Neural cell (in vitro differentiated cells): ENCODE data around the gene C11orf16. TPM values are rescaled to one million over a fixed set of nuclear protein-coding genes. Genes with fewer than 3 reads are reported as not detected.

Source experiments
- H2AFZ ChIP-seq: fragments of 200-600, 300-800 bp; sonication (generic), shearing (Covaris generic); 2 replicates; pipeline ENCODE4 v1.6.0; 2014; ENCODE audit warnings: low read depth, mild to moderate bottlenecking, antibody characterized with exemption, low read length, moderate library complexity
- H3F3A ChIP-seq: fragments of 200-600 bp; shearing (Covaris generic); 2 replicates; pipeline ENCODE4 v1.6.1; 2016; ENCODE audit warnings: mild to moderate bottlenecking, moderate library complexity, mixed read lengths, antibody characterized with exemption, low read length; ENCODE audit not compliant: insufficient read depth, poor library complexity, severe bottlenecking
- H3K27ac ChIP-seq: fragments of 200-600, 300-800 bp; sonication (generic), shearing (Covaris generic); 2 replicates; pipeline ENCODE4 v1.5.1; 2014; ENCODE audit warnings: mild to moderate bottlenecking, low read length, moderate library complexity
- H3K27me3 ChIP-seq: fragments of 300-800, 200-600 bp; sonication (generic), shearing (Covaris generic); 2 replicates; pipeline ENCODE4 v1.6.0; 2014; ENCODE audit warnings: mild to moderate bottlenecking, low read depth, low read length, moderate library complexity; ENCODE audit not compliant: insufficient read depth
- H3K36me3 ChIP-seq: fragments of 300-800, 200-600 bp; sonication (generic), shearing (Covaris generic); 2 replicates; pipeline ENCODE4 v1.5.1; 2014; ENCODE audit warnings: mild to moderate bottlenecking, antibody characterized with exemption, low read length, moderate library complexity; ENCODE audit not compliant: insufficient read depth
- H3K4me2 ChIP-seq: fragments of 300-800, 200-600 bp; sonication (generic), shearing (Covaris generic); 2 replicates; pipeline ENCODE4 v1.6.0; 2014; ENCODE audit warnings: mild to moderate bottlenecking, low read length
- H3K4me3 ChIP-seq: fragments of 300-800, 200-600 bp; sonication (generic), shearing (Covaris generic); 2 replicates; pipeline ENCODE4 v1.5.1; 2014; ENCODE audit warnings: mild to moderate bottlenecking, low read length, moderate library complexity
- H3K79me2 ChIP-seq: fragments of 200-600 bp; shearing (Covaris generic); replicated peaks from 2 replicates; pipeline ENCODE4 v1.6.0; 2014; ENCODE audit warnings: mild to moderate bottlenecking, low read length, moderate library complexity; ENCODE audit not compliant: insufficient read depth
- H3K9ac ChIP-seq: fragments of 300-800, 200-600 bp; sonication (generic), shearing (Covaris generic); 2 replicates; pipeline ENCODE4 v1.6.1; 2016; ENCODE audit warnings: mild to moderate bottlenecking, low read length, mixed read lengths
- H3K9me2 ChIP-seq: fragments of 200-600 bp; shearing (Covaris generic); 2 replicates; pipeline ENCODE4 v1.6.1; 2016; ENCODE audit warnings: mild to moderate bottlenecking, low read length, mixed read lengths; ENCODE audit not compliant: insufficient read depth
- H3K9me3 ChIP-seq: fragments of 200-600, 300-800 bp; sonication (generic), shearing (Covaris generic); 2 replicates; pipeline ENCODE4 v1.6.1; 2016; ENCODE audit warnings: mild to moderate bottlenecking, mixed run types, low read length, moderate library complexity, mixed read lengths
- H4K20me1 ChIP-seq: fragments of 200-600 bp; shearing (Covaris generic); 2 replicates; pipeline ENCODE4 v1.6.1; 2016; ENCODE audit warnings: mild to moderate bottlenecking, mixed run types; ENCODE audit not compliant: insufficient read depth
- CTCF ChIP-seq: fragments of 450-650 bp; IDR thresholded peaks from 2 replicates; pipeline ENCODE4 v1.5.1; 2014; ENCODE audit warnings: antibody characterized with exemption, mild to moderate bottlenecking, moderate library complexity; ENCODE audit not compliant: poor library complexity, severe bottlenecking
- EP300 ChIP-seq: fragments of 450-650 bp; conservative IDR thresholded peaks from 2 replicates; pipeline ENCODE4 v1.6.1; 2014; ENCODE audit warnings: antibody characterized with exemption, mild to moderate bottlenecking, moderate library complexity; ENCODE audit not compliant: poor library complexity, severe bottlenecking
- EZH2 ChIP-seq: fragments of 200-600, 300-800 bp; shearing (Covaris generic), sonication (generic); IDR thresholded peaks from 2 replicates; pipeline ENCODE4 v1.6.1; 2014; ENCODE audit warnings: antibody characterized with exemption, low read length, borderline replicate concordance, mild to moderate bottlenecking; ENCODE audit not compliant: insufficient read depth, poor library complexity, severe bottlenecking
- MXI1 ChIP-seq: fragments of 450-650 bp; conservative IDR thresholded peaks from 2 replicates; pipeline ENCODE4 v1.6.1; 2014; ENCODE audit warnings: antibody characterized with exemption, mild to moderate bottlenecking; ENCODE audit not compliant: poor library complexity, severe bottlenecking
- POLR2AphosphoS5 ChIP-seq: IDR thresholded peaks from 2 replicates; pipeline ENCODE4 v1.6.1; 2012
- RAD21 ChIP-seq: fragments of 450-650 bp; conservative IDR thresholded peaks from 2 replicates; pipeline ENCODE4 v1.6.1; 2014; ENCODE audit warnings: antibody characterized with exemption, mild to moderate bottlenecking, moderate library complexity
- SMC3 ChIP-seq: fragments of 450-650 bp; conservative IDR thresholded peaks from 2 replicates; pipeline ENCODE4 v1.6.1; 2014; ENCODE audit warnings: antibody characterized with exemption, mild to moderate bottlenecking, moderate library complexity; ENCODE audit not compliant: poor library complexity
- TAF1 ChIP-seq: IDR thresholded peaks from 2 replicates; pipeline ENCODE4 v1.6.1; 2012; ENCODE audit warnings: low read depth
- polyA plus RNA-seq: library from polyadenylated mRNA; depleted of rRNA; stranded (reverse); fragments of >200 nt; gene quantifications from 2 replicates; pipeline ENCODE4 v1.2.3, GENCODE V29; 2014
- TF ChIP-seq, protein P1 (sequence below): IDR thresholded peaks from 2 replicates; pipeline ENCODE4 v1.6.1; 2012; ENCODE audit warnings: borderline replicate concordance

Gene C11orf16
- polyA plus RNA-seq, 1 donor from 2014 or later = not detected

- H3K36me3 ChIP-seq = no peaks in the 10 kb centered on the region
- no peak overlapping the region for H3K9ac ChIP-seq
Observed at GRCh38 chr11:8934742-8935488, 2.2 kb upstream of the C11orf16 start.

DNA sequence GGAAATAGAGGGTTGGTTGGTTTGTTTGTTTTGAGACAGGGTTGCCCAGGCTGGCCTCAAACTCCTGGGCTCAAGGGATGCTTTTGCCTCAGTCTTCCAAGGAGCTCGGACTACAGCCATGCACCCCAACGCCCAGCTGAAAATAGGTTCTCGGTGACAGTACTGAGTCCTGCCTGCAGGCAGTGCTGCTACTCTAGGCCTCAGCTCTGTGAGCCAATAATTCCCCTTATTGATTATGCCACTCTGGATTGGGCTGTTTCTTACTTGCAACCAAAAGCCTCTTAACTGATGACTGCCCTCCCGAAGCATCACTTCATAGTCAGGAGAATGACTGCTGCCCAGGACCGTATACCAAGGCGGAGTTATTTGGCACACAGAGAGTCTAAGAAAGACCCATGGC is 1.2 kb upstream of the C11orf16 start:
- H3K79me2 ChIP-seq = no peaks in the 10 kb centered on the region
- H2AFZ ChIP-seq = no peak overlapping the region
- H4K20me1 ChIP-seq = no peaks in the 10 kb centered on the region
- no peak overlapping the region for H3K4me2 ChIP-seq
- H3K27ac ChIP-seq = no peak overlapping the region
- no peaks in the 10 kb centered on the region for H3K9me2 ChIP-seq
- H3K36me3 ChIP-seq = no peaks in the 10 kb centered on the region
- no peak overlapping the region for H3K4me3 ChIP-seq
- no peaks in the 10 kb centered on the region for H3F3A ChIP-seq
- no peaks in the 10 kb centered on the region for H3K27me3 ChIP-seq
- no peak overlapping the region for H3K9ac ChIP-seq
- TF ChIP-seq CTCF (no peak), EP300 (no peak), POLR2AphosphoS5 (no peak), SMC3 (no peak), RAD21 (no peak), MXI1 (no peak), EZH2 (no peak), TAF1 (no peak)
- TF ChIP-seq, protein P1, sequence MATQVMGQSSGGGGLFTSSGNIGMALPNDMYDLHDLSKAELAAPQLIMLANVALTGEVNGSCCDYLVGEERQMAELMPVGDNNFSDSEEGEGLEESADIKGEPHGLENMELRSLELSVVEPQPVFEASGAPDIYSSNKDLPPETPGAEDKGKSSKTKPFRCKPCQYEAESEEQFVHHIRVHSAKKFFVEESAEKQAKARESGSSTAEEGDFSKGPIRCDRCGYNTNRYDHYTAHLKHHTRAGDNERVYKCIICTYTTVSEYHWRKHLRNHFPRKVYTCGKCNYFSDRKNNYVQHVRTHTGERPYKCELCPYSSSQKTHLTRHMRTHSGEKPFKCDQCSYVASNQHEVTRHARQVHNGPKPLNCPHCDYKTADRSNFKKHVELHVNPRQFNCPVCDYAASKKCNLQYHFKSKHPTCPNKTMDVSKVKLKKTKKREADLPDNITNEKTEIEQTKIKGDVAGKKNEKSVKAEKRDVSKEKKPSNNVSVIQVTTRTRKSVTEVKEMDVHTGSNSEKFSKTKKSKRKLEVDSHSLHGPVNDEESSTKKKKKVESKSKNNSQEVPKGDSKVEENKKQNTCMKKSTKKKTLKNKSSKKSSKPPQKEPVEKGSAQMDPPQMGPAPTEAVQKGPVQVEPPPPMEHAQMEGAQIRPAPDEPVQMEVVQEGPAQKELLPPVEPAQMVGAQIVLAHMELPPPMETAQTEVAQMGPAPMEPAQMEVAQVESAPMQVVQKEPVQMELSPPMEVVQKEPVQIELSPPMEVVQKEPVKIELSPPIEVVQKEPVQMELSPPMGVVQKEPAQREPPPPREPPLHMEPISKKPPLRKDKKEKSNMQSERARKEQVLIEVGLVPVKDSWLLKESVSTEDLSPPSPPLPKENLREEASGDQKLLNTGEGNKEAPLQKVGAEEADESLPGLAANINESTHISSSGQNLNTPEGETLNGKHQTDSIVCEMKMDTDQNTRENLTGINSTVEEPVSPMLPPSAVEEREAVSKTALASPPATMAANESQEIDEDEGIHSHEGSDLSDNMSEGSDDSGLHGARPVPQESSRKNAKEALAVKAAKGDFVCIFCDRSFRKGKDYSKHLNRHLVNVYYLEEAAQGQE = no peak
- no peaks in the 10 kb centered on the region for H3K9me3 ChIP-seq

More at GRCh38 chr11:8934742-8935488, 2.2 kb upstream of the C11orf16 start:
- Histone ChIP-seq H3K27ac (no peak overlapping the region), H3K9me2 (no peaks in the 10 kb centered on the region), H3K4me2 (no peak overlapping the region), H3F3A (no peaks in the 10 kb centered on the region), H3K9me3 (no peaks in the 10 kb centered on the region), H3K79me2 (no peaks in the 10 kb centered on the region), H2AFZ (no peak overlapping the region), H4K20me1 (no peaks in the 10 kb centered on the region), H3K27me3 (no peaks in the 10 kb centered on the region), H3K4me3 (no peak overlapping the region)
- TF ChIP-seq SMC3 = no peak
